Measurements from ENCODE around the gene MTO1.
"Not testable (repeated sequence)": the region's sequence is repeated elsewhere in the genome, so short reads cannot be mapped to it uniquely, and the experiment has no call there.

MTO1 gene

GRCh38 chr6:73505142-73505541 lies 43.6 kb downstream of the MTO1 start:
- DNase-seq, result no peak

DNA sequence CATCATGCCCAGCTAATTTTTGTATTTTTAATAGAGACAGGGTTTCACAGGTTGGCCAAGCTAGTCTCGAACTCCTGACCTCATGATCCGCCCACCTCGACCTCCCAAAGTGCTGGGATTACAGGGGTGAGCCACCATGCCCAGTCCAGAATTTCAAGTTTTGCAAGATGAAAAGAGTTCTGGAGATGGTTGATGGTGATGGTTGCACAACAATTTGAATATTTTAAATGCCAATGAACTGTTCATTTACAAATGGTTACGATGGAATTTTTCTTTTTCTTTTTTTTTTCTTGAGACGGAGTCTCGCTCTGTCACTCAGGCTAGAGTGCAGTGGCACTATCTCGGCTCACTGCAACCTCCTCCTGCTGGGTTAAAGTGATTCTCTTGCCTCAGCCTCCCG lies 44.2 kb downstream of the MTO1 start:
- DNase-seq, result not testable (repeated sequence)

DNA sequence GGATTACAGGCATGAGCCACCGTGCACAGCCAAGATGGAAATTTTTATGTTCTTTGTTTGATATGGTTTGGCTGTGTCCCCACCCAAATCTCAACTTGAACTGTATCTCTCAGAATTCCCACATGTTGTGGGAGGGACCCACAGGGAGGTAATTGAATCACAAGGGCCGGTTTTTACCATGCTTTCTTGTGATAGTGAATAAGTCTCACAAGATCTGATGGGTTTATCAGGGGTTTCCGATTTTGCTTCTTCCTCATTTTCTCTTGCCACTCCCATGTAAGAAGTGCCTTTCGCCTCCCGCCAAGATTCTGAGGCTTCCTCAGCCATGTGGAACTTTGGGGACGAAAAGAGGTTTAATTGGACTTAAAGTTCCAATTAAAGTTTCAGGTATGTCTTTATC lies 44.7 kb downstream of the MTO1 start:
- no peak for DNase-seq

- DNase-seq, result no peak
Measured at GRCh38 chr6:73508776-73509175, 47.2 kb downstream of the MTO1 start.

DNA sequence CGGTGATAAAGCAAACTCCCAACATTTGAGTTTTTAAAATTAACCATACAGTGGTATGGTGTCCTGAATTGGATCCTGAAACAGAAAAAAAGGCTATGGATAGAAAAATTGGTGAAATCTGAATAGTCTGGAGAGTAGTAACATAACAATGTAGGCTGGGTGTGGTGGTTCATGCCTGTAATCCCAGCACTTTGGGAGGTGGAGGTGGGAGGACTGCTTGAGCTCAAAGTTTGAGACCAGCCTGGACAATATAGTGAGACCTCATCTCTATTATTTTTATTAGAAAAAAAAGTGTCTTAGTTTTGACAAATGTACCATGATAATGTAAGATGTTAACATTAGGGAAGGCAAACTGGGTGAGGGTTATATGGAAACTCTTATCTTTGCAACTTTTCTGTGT lies 48.3 kb downstream of the MTO1 start:
- DNase-seq, result no peak

- no peak for DNase-seq
Measured at GRCh38 chr6:73511796-73512195, 50.3 kb downstream of the MTO1 start.

DNA sequence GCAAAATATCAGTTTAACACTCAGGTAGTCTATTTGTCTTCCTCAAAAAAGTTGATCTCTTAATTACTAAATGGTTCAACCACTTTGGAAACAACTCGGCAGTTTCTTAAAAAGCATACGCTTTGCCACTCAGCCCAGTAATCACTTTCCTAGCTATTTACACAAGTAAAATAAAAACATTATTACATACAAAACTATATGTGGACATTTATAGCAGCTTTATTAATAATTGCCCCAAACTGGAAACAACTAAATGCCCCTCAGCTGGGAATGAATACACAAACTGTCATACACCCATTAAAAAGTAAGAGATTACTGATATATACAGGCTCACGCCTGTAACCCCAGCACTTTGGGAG lies 51.9 kb downstream of the MTO1 start:
- no peak for DNase-seq

DNA sequence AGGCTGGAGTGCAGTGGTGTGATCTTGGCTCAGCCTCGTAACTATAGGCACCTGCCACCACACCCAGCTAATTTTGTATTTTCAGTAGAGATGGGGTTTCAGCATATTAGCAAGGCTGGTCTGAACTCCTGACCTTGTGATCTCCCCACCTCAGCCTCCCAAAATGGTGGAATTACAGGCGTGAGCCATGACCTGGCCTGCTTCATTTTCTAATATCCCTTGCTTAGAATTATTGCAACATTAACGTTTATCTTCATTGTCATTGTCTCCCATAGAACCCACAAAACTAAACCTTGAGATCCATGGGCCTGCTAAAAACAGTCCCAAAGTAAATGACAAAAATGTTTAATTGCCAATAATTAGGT lies 53.2 kb downstream of the MTO1 start:
- no peak for DNase-seq

DNA sequence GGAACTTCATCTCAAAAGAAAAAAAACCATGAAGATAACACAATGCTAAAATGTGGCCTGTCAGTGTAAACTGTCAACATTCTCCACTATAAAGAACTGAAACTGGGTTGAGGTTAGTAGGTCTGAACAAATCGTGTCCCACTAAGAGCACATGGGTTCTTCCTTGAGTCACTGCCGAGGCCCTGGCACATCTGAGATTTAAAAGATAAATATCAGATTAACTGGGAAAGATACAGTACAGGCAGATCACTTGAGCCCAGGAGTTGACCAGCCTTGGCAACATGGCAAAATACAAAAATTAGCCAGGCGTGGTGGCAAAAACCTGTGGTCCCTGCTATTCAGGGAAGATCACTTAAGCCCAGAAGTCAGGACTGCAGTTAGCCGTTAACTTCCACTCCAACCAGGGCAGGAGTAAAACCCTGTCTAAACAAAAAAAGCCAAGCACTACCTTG lies 53.7 kb downstream of the MTO1 start:
- no peak for DNase-seq

GRCh38 chr6:73516514-73517489 lies 55.3 kb downstream of the MTO1 start:
- no peak for DNase-seq

- not testable (repeated sequence) for DNase-seq
Measured at GRCh38 chr6:73518100-73518981, 56.8 kb downstream of the MTO1 start.

DNA sequence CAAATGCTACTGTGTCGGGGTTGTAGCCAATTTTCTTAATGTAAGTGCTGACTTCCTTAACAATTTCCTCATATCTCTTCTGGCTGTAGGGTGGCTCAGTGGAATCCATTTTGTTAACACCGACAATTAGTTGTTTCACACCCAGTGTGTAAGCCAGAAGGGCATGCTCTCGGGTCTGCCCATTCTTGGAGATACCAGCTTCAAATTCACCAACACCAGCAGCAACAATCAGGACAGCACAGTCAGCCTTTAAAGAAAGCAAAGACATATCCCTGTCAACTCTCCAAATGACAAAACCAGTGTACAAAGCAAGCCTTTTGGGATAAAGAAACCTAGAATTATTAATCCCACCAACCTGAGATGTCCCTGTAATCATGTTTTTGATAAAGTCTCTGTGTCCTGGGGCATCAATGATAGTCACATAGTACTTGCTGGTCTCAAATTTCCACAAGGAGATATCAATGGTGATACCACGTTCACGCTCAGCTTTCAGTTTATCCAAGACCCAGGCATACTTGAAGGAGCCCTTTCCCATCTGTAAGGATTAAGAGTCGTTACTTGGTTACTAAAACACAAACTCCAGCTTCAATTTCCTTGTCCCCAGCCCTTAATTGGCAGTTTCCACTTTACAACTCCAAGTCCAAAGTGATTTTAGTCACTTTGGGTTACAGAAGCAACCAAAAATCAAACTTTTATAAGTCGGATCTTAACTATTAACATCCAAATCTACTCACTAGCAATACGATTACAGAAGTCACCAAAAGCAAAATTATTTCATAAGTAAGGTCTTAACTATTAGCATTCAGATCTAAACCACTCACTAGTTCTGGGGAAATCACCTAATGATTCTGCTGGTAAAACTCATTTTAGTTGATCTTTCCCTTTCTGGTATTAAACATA lies 57.7 kb downstream of the MTO1 start:
- not testable (repeated sequence) for DNase-seq

DNA sequence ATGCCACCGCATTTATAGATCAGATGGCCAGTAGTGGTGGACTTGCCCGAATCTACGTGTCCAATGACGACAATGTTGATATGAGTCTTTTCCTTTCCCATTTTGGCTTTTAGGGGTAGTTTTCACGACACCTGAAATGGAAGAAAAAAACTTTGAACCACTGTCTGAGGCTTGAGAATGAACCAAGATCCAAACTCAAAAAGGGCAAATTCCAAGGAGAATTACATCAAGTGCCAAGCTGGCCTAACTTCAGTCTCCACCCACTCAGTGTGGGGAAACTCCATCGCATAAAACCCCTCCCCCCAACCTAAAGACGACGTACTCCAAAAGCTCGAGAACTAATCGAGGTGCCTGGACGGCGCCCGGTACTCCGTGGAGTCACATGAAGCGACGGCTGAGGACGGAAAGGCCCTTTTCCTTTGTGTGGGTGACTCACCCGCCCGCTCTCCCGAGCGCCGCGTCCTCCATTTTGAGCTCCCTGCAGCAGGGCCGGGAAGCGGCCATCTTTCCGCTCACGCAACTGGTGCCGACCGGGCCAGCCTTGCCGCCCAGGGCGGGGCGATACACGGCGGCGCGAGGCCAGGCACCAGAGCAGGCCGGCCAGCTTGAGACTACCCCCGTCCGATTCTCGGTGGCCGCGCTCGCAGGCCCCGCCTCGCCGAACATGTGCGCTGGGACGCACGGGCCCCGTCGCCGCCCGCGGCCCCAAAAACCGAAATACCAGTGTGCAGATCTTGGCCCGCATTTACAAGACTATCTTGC lies 58.6 kb downstream of the MTO1 start:
- DNase-seq, result peak; percentile 39 to 46

DNA sequence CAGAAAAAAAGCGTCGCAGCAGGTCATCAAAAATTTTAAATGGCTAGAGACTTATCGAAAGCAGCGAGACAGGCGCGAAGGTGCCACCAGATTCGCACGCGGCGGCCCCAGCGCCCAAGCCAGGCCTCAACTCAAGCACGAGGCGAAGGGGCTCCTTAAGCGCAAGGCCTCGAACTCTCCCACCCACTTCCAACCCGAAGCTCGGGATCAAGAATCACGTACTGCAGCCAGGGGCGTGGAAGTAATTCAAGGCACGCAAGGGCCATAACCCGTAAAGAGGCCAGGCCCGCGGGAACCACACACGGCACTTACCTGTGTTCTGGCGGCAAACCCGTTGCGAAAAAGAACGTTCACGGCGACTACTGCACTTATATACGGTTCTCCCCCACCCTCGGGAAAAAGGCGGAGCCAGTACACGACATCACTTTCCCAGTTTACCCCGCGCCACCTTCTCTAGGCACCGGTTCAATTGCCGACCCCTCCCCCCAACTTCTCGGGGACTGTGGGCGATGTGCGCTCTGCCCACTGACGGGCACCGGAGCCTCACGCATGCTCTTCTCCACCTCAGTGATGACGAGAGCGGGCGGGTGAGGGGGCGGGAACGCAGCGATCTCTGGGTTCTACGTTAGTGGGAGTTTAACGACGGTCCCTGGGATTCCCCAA lies 59.3 kb downstream of the MTO1 start, which contains the start of gene EEF1A1:
Gene EEF1A1 (minus strand): TSS at position 345 of the 663 bp plus-strand sequence. CDS start 1,006 bp downstream, outside the sequence.
- DNase-seq, result peak; percentile 99

- peak in 1 of 2 donors; percentile 82 for DNase-seq
Measured at GRCh38 chr6:73521351-73521985, 59.9 kb downstream of the MTO1 start.

GRCh38 chr6:73523434-73524123 lies 62.0 kb downstream of the MTO1 start:
- DNase-seq, result peak in 1 of 2 donors; percentile 14

GRCh38 chr6:73525546-73526330 lies 64.2 kb downstream of the MTO1 start:
- no peak for DNase-seq

- no peak for DNase-seq
Measured at GRCh38 chr6:73528897-73529296, 67.4 kb downstream of the MTO1 start.

DNA sequence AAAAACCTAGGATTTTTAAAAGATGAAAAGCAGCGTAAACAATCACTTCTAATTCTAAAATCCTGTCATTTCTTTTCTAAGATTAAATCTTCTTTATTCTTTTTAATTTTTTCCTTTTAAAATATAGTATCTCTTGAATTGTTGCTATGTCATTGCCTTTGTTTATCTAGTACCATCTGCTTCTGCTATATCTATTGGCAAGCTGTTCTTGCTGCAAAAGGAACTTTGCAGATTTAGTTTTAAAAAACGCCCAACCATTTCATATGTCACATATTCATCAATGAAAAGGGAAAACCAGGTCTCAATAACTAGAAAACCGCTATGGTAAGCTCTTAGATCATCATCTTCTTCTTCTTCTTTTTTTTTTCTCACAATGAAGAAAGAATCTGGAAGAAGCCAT lies 70.8 kb downstream of the MTO1 start:
- DNase-seq, result no peak
